IMR-90 (cell line): ENCODE data around the gene TCF20. TPM values are rescaled to one million over a fixed set of nuclear protein-coding genes. Genes with fewer than 3 reads are reported as not detected.

Experiments used
- ATAC-seq: fragments of 200-7000 bp; cut with Tn5 transposase; 2 replicates; pipeline ENCODE4 v1.9.1; 2020; ENCODE audit warnings: low read depth, mild to moderate bottlenecking, moderate library complexity
- BruUV-seq: library from RNA; stranded (reverse); fragments of 400-500 nt; replicated peaks from 2 replicates; lab custom pipeline; 2021; lab: Mats Ljungman, UMichigan
- CTCF ChIA-PET: fragments of 300-600 bp; formaldehyde crosslinking; extraction: SDS; loops from one replicate; lab custom pipeline; 2021; ENCODE audit warnings: antibody characterized with exemption; lab: Yijun Ruan, JAX
- POLR2A ChIA-PET: fragments of 300-600 bp; sonication (Branson Sonifier 250); formaldehyde crosslinking; loops from one replicate; lab custom pipeline; 2022; ENCODE audit warnings: antibody characterized with exemption; ENCODE audit not compliant: unreplicated experiment; lab: Charles Lee
- DNase-seq: peaks from one replicate; pipeline ENCODE4 v3.0.0; 2013
- H2AFZ ChIP-seq: replicated peaks from 2 replicates; pipeline ENCODE3; 2013; ENCODE audit warnings: low read length, mild to moderate bottlenecking; ENCODE audit not compliant: poor library complexity
- H2AK5ac ChIP-seq: 2 replicates; pipeline ENCODE4 v1.6.1; 2013; ENCODE audit warnings: low read depth, low read length, inconsistent platforms
- H2AK9ac ChIP-seq: replicated peaks from 2 replicates; pipeline ENCODE3; 2013; ENCODE audit warnings: mild to moderate bottlenecking, low read depth, low read length, moderate library complexity; ENCODE audit not compliant: poor library complexity
- H2BK120ac ChIP-seq: 2 replicates; pipeline ENCODE4 v1.6.1; 2013; ENCODE audit warnings: low read depth, low read length, inconsistent platforms
- H2BK15ac ChIP-seq: 3 replicates; pipeline ENCODE4 v1.6.1; 2013; ENCODE audit warnings: low read depth, low read length, inconsistent platforms
- H2BK20ac ChIP-seq: 2 replicates; pipeline ENCODE4 v1.6.1; 2013; ENCODE audit warnings: low read depth, mild to moderate bottlenecking, inconsistent platforms, low read length, moderate library complexity
- H2BK5ac ChIP-seq: 2 replicates; pipeline ENCODE4 v1.6.1; 2013; ENCODE audit warnings: mild to moderate bottlenecking, low read depth, low read length, inconsistent platforms; ENCODE audit not compliant: poor library complexity, severe bottlenecking
- H3K14ac ChIP-seq: replicated peaks from 2 replicates; pipeline ENCODE4 v1.6.1; 2013; ENCODE audit warnings: low read depth, low read length, inconsistent platforms
- H3K18ac ChIP-seq: 2 replicates; pipeline ENCODE4 v1.6.1; 2013; ENCODE audit warnings: low read depth, low read length, control low read depth
- H3K23ac ChIP-seq: 2 replicates; pipeline ENCODE4 v1.6.1; 2013; ENCODE audit warnings: low read depth, low read length, inconsistent platforms
- H3K27ac ChIP-seq: 2 replicates; pipeline ENCODE4 v1.5.1; 2013; ENCODE audit warnings: mild to moderate bottlenecking, control low read depth, low read length; ENCODE audit not compliant: insufficient read depth
- H3K27me3 ChIP-seq: 2 replicates; pipeline ENCODE4 v1.6.1; 2013; ENCODE audit warnings: low read length; ENCODE audit not compliant: control insufficient read depth, insufficient read depth
- H3K36me3 ChIP-seq: 2 replicates; pipeline ENCODE4 v1.6.1; 2013; ENCODE audit warnings: low read length, mixed read lengths; ENCODE audit not compliant: control insufficient read depth, insufficient read depth
- H3K4ac ChIP-seq: 2 replicates; pipeline ENCODE4 v1.6.1; 2013; ENCODE audit warnings: low read depth, low read length, inconsistent platforms
- H3K4me1 ChIP-seq: 2 replicates; pipeline ENCODE4 v1.6.1; 2013; ENCODE audit warnings: low read length, mixed read lengths; ENCODE audit not compliant: control insufficient read depth, insufficient read depth
- H3K4me2 ChIP-seq: 2 replicates; pipeline ENCODE4 v1.6.1; 2013; ENCODE audit warnings: low read depth, mild to moderate bottlenecking, control low read depth, low read length, moderate library complexity
- H3K4me3 ChIP-seq: 2 replicates; pipeline ENCODE4 v1.5.1; 2013; ENCODE audit warnings: low read depth, mild to moderate bottlenecking, control low read depth, low read length, moderate library complexity; ENCODE audit not compliant: insufficient read depth
- H3K56ac ChIP-seq: 2 replicates; pipeline ENCODE4 v1.6.1; 2013; ENCODE audit warnings: low read length, inconsistent platforms; ENCODE audit not compliant: insufficient read depth; ENCODE audit errors: extremely low read depth
- H3K79me1 ChIP-seq, 2 experiments: 2 replicates each; pipeline ENCODE4 v1.6.1; 2013; ENCODE audit warnings: low read length in 2 of 2, inconsistent platforms in 1 of 2, low read depth in 1 of 2
- H3K9ac ChIP-seq: 2 replicates; pipeline ENCODE4 v1.6.1; 2013; ENCODE audit warnings: low read depth, low read length, control low read depth
- H3K9me1 ChIP-seq: 2 replicates; pipeline ENCODE4 v1.6.1; 2013; ENCODE audit warnings: low read length, inconsistent platforms; ENCODE audit not compliant: insufficient read depth
- H3K9me3 ChIP-seq: 2 replicates; pipeline ENCODE4 v1.6.1; 2013; ENCODE audit warnings: low read length; ENCODE audit not compliant: control insufficient read depth, insufficient read depth
- H4K20me1 ChIP-seq: 2 replicates; pipeline ENCODE4 v1.6.1; 2013; ENCODE audit warnings: low read length, inconsistent platforms; ENCODE audit not compliant: insufficient read depth
- H4K5ac ChIP-seq: 2 replicates; pipeline ENCODE4 v1.6.1; 2013; ENCODE audit warnings: mild to moderate bottlenecking, low read depth, low read length, control low read depth
- H4K8ac ChIP-seq, 2 experiments: 2 replicates each; pipeline ENCODE4 v1.6.1; 2013; ENCODE audit warnings: low read depth in 2 of 2, low read length in 2 of 2, control low read depth in 1 of 2, inconsistent platforms in 1 of 2
- H4K91ac ChIP-seq: 2 replicates; pipeline ENCODE4 v1.6.1; 2013; ENCODE audit warnings: low read depth, low read length, inconsistent platforms; ENCODE audit not compliant: insufficient read depth
- BHLHE40 ChIP-seq: fragments of 150-350 bp; IDR thresholded peaks from 2 replicates; pipeline ENCODE4 v1.6.1; 2016; ENCODE audit warnings: mild to moderate bottlenecking, low read depth, low read length
- CHD1 ChIP-seq: IDR thresholded peaks from 2 replicates; pipeline ENCODE4 v1.6.1; 2012; ENCODE audit warnings: low read depth, low read length, improper control_type of control experiment
- ELK1 ChIP-seq: fragments of 150-350 bp; IDR thresholded peaks from 2 replicates; pipeline ENCODE4 v1.6.1; 2016; ENCODE audit warnings: low read depth, mild to moderate bottlenecking, low read length, moderate library complexity, borderline replicate concordance
- FOS ChIP-seq: fragments of 150-350 bp; IDR thresholded peaks from 2 replicates; pipeline ENCODE4 v1.6.1; 2016; ENCODE audit warnings: low read depth, low read length
- MAZ ChIP-seq: IDR thresholded peaks from 2 replicates; pipeline ENCODE4 v1.6.1; 2012; ENCODE audit warnings: low read depth, mild to moderate bottlenecking, low read length, improper control_type of control experiment, moderate library complexity, borderline replicate concordance
- POLR2A ChIP-seq: IDR thresholded peaks from 2 replicates; pipeline ENCODE4 v1.6.1; 2012; ENCODE audit warnings: mild to moderate bottlenecking, low read depth, low read length
- RAD21 ChIP-seq: IDR thresholded peaks from 2 replicates; pipeline ENCODE4 v1.6.1; 2012; ENCODE audit warnings: low read length, improper control_type of control experiment
- RCOR1 ChIP-seq: IDR thresholded peaks from 2 replicates; pipeline ENCODE4 v1.6.1; 2012; ENCODE audit warnings: mild to moderate bottlenecking, low read length, improper control_type of control experiment; ENCODE audit not compliant: insufficient replicate concordance
- RFX5 ChIP-seq: IDR thresholded peaks from 2 replicates; pipeline ENCODE4 v1.8.0; 2012; ENCODE audit warnings: low read depth, mild to moderate bottlenecking, low read length, moderate library complexity
- USF2 ChIP-seq: fragments of 150-350 bp; IDR thresholded peaks from 2 replicates; pipeline ENCODE4 v1.6.1; 2017; ENCODE audit warnings: mild to moderate bottlenecking, antibody characterized with exemption, low read length, low read depth
- WGBS, 2 experiments: methylation state at CpG; one replicate each; pipeline versions ENCODE4 v1.1.5 to v1.1.7; 2013; ENCODE audit warnings: missing lambda C conversion rate in 2 of 2; ENCODE audit not compliant: insufficient read length in 1 of 2; ENCODE audit errors: extremely low coverage in 2 of 2; 5-methylcytosine and 5-hydroxymethylcytosine counted together
- dilution Hi-C: fragments of 300-500 bp; cut with HindIII; formaldehyde crosslinking; loops from one replicate; pipeline ENCODE4 v1.14.3; 2018; ENCODE audit warnings: low sequenced_read_pairs; ENCODE audit not compliant: unreplicated experiment
- in situ Hi-C: fragments of 300-500 bp; cut with MboI; formaldehyde crosslinking; loops from 3 replicates; pipeline ENCODE4 v1.14.3; 2019; ENCODE audit warnings: low sequenced_read_pairs, inconsistent platforms, mixed read lengths
- intact Hi-C: fragments of 100-400 bp; cut with micrococcal nuclease; formaldehyde crosslinking; loops from 2 replicates; pipeline ENCODE4 v1.10.0; 2022
- polyA plus RNA-seq, 3 experiments: library from polyadenylated mRNA; depleted of rRNA; stranded (reverse); fragments of >200 nt; gene quantifications; 2 replicates each; pipeline ENCODE4 v1.2.3, GENCODE V29; 2012; ENCODE audit warnings: low replicate concordance in 1 of 3
- total RNA-seq: library from RNA; depleted of rRNA; stranded (reverse); fragments of >200 nt; gene quantifications from 2 replicates; pipeline ENCODE4 v1.2.3, GENCODE V29; 2012

The TCF20 gene
- total and polyA plus RNA-seq, 2 of the 4 experiments (the other 2 are of a cell fraction): 8.9 to 23.7 TPM

GRCh38 chr22:42270176-42270509 is 310 bp downstream of the TCF20 start:
- no peak for TF ChIP-seq RFX5
- no peak for TF ChIP-seq FOS
- TF ChIP-seq MAZ: no peak; the same call in 1 of the 2 replicates
- no peak for TF ChIP-seq RAD21
- TF ChIP-seq RCOR1: no peak
- no peak for TF ChIP-seq ELK1
- TF ChIP-seq BHLHE40: no peak
- no peak for TF ChIP-seq POLR2A
- no peak for TF ChIP-seq CHD1
- no peak for TF ChIP-seq USF2
- dilution Hi-C loops: no loop called here
- H4K91ac ChIP-seq: no peak overlapping the region
- no peaks in the 10 kb centered on the region for H3K36me3 ChIP-seq
- H3K4me3 ChIP-seq: peak overlapping the region; percentile 62
- H3K18ac ChIP-seq: no peak overlapping the region
- peak; percentile 73 for ATAC-seq
- H4K20me1 ChIP-seq: peaks cover 33% of the 10 kb centered on the region
- H3K4me2 ChIP-seq: peak overlapping the region; percentile 60
- no peak overlapping the region for H2BK15ac ChIP-seq
- H3K27me3 ChIP-seq: no peaks in the 10 kb centered on the region
- BruUV-seq: no TSS peak
- peak overlapping the region; percentile 95 for H2AK9ac ChIP-seq
- ChIA-PET POLR2A (no interaction called here), CTCF (no interaction called here)
- H3K9me3 ChIP-seq: no peaks in the 10 kb centered on the region
- peak overlapping the region; percentile 85 for H3K9ac ChIP-seq
- no peak overlapping the region for H2BK120ac ChIP-seq
- H3K56ac ChIP-seq: no peak overlapping the region
- H3K4ac ChIP-seq: 0 out of 2 replicates have a peak overlapping the region, but pooled peaks have one; percentile 29
- H2BK20ac ChIP-seq: no peak overlapping the region
- H3K23ac ChIP-seq: no peak overlapping the region
- H3K4me1 ChIP-seq: no peaks in the 10 kb centered on the region
- peak overlapping the region; percentile 92 for H2AFZ ChIP-seq
- in situ Hi-C loops: no loop called here
- no peak overlapping the region for H4K5ac ChIP-seq
- no peak overlapping the region for H2AK5ac ChIP-seq
- no peak overlapping the region for H3K14ac ChIP-seq
- intact Hi-C loops: no loop called here
- no peaks in the 10 kb centered on the region; the same call in 1 of the 2 replicates for H3K9me1 ChIP-seq
- no CpG with 5 or more reads among the region's 37 CpGs for WGBS, 2 experiments
- peaks cover 28 to 41% of the 10 kb centered on the region in 2 experiments for H3K79me1 ChIP-seq
- no peak for DNase-seq
- H4K8ac ChIP-seq: peak overlapping the region in 1 of 2 experiments; percentile 39; a peak in 1 of 4 replicates
- peak overlapping the region; percentile 67; the same call in 1 of the 2 replicates for H3K27ac ChIP-seq
- H2BK5ac ChIP-seq: peak overlapping the region; percentile 4
